Measurements from ENCODE around the gene IFI44L.

IFI44L gene

DNA sequence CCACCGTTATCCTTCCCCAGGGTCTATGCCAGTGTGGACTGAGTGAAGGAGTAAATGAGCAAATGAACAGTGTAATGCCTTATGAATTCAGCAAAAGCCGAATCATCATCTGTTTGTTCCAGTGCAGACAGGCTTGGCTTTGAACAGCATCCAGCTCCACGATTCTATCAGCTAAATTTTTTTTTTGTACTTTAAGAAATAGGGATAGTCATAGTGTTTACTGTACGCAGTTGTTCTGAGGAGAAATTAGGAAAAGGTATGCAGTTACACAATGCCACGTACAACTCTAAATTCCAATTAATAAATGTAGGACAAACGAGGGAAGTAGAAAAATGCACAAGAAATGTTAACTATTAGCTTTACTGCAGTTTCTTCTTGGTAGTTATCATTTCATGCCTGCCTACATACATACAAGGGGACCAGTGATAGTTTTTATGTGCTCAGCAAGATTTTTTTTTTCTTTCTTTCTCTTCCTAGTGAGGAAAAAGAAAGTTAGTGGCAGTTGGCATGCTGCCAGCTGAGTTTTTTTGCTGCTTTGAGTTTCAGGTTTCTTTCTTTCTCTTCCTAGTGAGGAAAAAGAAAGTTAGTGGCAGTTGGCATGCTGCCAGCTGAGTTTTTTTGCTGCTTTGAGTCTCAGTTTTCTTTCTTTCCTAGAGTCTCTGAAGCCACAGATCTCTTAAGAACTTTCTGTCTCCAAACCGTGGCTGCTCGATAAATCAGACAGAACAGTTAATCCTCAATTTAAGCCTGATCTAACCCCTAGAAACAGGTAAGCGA, at the start of gene IFI44L:
IFI44L (plus strand) TSS at position 646 of the 777 bp plus-strand sequence. CDS start 7,468 bp downstream, outside the sequence.
- DNase-seq = peak; percentile 55

- no peak for DNase-seq
These were observed 49.7 kb upstream of the IFI44L start for GRCh38 chr1:78570539-78570938.

DNA sequence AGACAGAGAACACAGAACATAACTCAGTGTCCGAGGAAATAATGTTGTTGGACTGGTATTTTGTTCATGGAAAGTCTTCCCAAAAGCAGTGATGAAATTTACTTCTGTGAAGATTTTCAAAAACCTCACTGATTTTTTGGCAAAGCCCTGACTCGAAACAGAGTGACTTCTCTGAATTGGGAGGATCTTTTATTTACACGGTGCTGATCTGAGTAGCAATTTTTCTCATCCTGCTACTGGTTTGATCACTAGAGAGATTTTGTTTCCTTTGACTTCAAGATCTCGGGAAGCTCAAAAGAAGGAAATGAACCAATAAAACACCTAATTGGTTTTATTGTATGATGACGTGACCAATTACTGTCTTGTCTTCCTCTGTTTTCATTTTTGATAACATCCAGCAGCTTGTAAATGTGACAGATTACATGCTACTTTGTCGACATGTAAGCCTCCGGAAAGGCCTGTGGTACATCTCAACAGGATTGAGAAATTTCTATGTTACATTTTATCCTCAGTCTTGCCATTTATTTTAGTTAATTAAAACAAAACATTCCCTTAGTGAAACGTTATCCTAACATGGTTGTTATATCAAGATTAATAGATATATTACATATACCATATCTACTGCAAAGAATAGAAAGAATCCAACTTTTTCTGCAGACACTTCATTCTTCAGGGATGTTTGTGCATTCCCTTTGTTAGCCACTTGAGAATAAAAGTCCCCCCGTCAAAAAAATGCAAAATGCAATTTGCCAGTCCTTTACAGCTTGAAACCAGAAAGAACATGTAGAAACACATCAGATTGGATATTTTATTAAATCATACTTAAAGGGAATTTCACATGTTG, 42.8 kb upstream of the IFI44L start:
- no peak for DNase-seq

DNA sequence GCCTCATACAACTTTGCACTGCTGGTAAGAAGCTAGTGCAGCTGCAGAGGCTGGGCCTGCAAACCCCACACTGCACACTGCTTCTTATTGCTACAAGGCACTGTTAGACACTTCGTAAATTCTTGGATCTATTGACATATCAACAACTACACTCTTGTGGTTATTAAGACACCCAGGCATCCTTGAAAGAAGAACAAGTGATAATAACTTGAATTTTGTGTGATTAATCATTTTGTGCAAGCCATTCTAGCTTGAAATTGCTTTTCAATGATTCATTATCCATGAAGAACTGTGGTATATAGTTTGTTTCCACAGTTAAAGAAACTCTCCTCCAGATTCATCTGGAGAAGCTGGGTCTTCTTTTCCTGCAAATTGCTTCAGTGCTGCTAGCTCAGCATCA, 33.7 kb upstream of the IFI44L start:
- no peak for DNase-seq

GRCh38 chr1:78587211-78587610, 33.0 kb upstream of the IFI44L start:
- no peak for DNase-seq

DNA sequence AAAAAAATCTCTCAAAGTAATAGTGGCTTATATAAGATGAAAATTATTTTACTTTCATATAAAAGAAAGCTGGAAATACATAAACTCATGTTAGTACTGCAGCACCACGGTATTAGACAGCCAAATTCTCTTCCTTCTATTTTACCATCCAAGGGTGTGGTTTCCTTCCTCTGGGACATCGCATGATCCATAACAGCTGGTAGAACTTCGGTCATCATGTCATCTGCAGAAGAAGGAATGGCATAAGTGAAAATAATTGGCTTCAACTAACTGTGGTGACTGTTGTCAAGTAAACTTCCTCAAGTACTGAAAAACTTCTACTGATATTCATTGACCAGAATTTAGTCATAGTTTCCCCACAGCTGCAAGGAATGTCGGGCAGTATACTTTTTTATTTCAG, 28.3 kb upstream of the IFI44L start:
- DNase-seq = no peak

- no peak for DNase-seq
These were observed 21.0 kb upstream of the IFI44L start for GRCh38 chr1:78599294-78599693.

DNA sequence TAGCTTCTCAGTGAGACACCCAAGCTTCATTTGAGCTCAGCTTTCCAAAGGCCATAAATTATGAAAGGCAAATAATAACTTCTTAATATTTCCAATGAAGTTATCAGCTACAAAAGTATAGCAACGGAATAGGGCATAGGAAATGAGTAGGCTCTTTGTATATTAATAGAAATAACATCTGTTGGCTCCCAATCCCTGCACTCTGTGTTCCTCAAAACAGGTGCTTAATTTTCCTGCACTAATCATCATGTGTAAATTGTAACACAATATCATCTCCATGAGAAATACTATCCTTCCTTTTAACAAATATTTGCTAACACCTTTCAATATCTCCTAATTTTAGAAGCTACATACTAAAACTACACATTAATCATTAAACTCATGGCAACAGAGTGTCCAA, 19.2 kb upstream of the IFI44L start:
- no peak for DNase-seq

DNA sequence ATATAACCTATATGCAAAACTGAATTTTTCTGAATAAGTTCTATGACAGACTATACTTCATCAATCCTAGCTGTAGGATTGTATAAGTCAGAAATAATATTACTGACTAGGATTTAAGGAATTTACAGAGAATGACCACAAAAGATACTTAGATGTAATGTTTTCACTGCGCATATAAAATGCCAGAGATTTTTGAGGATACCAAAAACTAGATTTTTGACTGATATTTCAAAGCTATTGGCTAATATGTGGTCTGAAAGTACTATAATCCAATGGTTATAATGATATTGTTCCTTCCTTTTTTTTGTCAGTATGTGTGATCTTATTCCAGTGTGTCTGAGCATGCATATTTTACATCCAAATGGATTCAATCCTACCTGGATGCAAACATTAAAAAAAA, 17.0 kb upstream of the IFI44L start:
- DNase-seq = no peak

DNA sequence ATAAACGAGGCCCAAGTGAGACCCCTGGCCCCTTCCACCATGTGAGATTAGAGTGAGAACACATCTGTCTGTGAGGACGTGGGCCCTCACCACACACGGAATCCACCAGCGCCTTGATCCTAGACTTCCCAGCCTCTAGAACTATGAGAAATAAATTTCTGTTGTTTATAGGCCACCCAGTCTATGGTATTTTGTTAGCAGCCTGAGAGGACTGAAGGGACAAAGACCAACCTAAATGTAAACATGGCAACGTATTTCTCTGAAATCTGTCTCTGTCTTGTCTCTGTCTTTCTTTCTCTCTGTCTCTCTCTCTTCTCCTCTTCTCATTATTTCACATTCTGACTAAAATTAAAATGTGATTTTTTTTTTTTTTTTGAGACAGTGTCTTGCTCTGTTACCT, 15.6 kb upstream of the IFI44L start:
- DNase-seq = no peak

DNA sequence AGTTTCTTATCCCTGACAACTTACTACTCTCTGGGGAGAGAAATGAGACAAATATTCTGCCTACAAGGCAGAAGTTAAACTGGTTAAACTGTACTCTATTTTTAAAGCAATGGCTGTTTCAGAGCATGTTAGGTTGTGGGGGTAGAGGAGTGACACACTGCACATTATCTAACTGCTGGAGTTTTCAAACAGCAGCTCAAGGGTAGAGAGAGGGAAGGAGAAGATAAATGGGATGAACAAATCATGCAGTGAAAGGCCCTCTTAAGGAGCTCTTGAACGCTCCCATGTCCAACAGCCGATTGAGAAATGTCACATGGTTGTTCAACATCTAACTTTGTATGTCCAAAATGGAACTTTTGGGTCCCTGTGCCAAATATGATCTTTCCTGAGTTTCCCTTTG, 14.0 kb upstream of the IFI44L start:
- DNase-seq = no peak

DNA sequence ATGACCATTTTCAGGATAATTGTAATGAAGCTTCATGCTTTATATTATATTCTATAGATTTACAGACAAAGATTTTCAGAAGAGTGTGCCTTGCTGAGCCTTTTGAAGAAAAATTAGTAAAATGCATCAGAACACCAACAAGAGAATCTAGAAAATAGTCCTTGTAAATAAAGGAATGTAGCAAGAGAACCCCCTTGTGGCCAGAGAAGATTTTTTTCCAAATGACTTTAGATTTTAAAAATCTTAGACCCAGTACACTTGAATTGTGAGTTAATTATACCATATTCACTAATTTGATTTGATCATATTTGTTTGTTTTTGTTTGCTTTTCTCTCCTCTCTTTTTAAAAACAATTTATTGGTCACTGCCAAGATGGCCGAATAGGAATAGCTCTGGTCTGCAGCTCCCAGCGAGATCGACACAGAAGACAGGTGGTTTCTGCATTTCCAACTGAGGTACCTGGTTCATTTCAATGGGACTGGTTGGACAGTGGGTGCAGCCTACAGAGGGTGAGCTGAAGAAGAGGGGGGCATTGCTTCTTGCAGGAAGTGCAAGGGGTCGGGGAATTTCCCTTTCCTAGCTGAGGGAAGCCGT, 12.8 kb upstream of the IFI44L start:
- no peak for DNase-seq

DNA sequence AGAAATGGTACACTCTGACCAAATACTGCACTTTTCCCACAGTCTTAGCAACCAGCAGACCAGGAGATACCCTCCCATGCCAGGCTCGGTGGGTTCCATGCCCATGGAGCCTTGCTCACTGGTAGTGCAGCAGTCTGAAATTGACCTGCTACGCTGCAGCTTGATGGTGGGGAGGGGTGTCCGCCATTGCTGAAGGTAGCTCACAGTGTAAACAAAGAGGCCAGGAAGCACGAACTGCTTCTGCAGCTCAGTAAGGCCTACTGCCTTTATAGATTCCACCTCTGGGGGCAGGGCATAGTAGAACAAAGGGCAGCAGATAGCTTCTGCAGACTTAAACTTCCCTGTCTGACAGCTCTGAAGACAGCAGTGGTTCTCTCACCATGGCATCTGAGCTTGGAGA, 12.3 kb upstream of the IFI44L start:
- DNase-seq = no peak

GRCh38 chr1:78617615-78618026, 2.6 kb upstream of the IFI44L start:
- DNase-seq = peak; percentile 83

DNA sequence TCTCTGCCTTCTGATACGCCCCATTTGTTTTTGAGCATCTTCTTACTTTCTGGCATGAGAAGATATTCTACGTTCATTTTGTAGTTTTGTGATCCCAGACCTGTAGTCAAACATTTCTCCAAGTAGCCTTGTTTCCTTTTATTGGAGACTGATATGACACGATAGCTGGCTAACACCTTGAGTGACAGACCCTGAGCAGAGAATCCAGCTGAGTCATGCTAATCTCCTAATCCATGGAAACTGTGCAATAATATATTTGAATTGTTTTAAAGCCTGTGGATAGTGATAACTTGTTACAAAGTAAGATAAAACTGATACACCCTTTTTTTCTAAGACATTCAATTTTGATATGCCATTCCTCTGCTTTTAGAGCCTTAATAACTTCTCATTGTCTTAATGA, 1.2 kb upstream of the IFI44L start:
- no peak for DNase-seq

- no peak for DNase-seq
These were observed 824 bp upstream of the IFI44L start for GRCh38 chr1:78619446-78619802.

DNA sequence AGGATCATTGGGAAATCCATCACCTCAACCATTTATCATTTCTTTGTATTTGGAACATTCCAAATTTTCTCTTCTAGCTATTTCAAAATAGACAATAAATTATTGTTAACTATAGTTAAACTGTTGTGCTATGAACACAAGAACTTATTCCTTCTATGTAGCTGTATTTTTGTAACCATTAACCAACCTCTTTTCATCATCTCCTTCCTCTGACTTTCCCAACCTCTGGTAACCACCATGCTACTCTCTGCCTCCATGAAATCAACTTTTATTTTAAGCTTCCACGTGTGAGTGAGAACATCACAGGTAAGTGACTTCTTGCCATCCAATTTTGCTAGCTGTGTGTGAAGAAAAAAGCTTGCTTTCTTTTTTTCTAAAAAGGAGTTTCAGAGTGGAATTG, 418 bp downstream of the IFI44L start:
- DNase-seq = no peak

GRCh38 chr1:78622548-78622947, 2.3 kb downstream of the IFI44L start:
- DNase-seq = no peak

DNA sequence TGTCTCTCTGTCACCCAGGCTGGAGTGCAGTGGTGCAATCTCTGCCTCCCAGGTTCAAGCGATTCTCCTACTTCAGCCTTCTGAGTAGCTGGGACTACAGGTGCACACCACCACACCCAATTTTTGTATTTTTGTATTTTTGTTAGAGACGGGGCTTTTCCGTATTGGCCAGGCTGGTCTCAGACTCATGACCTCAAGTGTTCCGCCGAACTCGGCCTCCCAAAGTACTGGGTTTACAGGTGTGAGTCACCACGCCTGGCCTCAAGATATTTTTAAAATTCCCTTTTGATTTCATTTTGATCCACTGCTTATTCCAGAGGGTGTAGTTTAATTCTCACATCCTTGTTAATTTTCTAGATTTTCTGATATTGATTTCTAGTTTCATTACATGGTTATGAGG, 3.8 kb downstream of the IFI44L start:
- peak; percentile 11 for DNase-seq

DNA sequence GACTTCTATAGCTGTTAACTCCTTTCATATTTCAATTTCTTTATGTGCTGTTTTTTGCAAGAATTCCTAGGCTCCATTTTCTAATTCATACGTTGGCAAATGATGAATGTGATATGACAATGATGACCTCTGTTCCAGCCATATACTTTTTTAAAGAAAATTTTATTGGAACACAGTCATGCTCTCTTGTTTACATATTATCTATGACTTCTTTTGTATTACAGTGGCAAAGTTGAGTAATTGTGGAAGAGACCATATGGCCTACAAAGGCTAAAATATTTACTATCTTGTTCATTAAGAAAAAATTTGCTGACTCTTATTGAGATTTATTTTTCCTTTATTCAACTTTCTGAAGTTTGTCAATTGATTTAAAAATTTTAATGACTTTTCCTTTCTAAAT, 7.1 kb downstream of the IFI44L start:
- DNase-seq = no peak

- no peak for DNase-seq
These were observed 10.4 kb downstream of the IFI44L start for GRCh38 chr1:78630600-78630999.

DNA sequence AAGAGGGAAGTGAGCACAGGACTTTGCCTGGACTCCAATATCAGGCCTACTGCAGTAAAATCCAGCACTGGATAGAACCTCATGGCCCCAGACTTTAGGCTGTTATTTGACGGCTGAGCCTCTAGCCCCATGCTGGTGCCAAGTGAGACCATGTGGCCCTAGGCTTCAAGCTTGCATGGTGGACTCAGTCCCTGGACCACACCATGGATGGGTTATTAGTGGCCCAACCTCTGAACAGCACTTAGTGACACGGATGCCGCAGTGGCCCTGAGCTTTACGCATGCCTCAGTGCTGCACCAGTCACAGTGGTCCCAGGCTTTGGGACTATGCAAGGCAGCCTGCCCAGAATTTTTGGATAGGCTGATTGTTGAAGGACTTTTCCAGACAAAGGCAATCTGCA, 13.0 kb downstream of the IFI44L start:
- no peak for DNase-seq

GRCh38 chr1:78640462-78640861, 20.2 kb downstream of the IFI44L start:
- DNase-seq = no peak

- DNase-seq = no peak
These were observed 21.3 kb downstream of the IFI44L start for GRCh38 chr1:78641558-78641957.
